ENCODE measurements around the gene PTPRQ.
"Not testable (repeated sequence)": the region's sequence is repeated elsewhere in the genome, so short reads cannot be mapped to it uniquely, and the experiment has no call there.

PTPRQ gene

DNA sequence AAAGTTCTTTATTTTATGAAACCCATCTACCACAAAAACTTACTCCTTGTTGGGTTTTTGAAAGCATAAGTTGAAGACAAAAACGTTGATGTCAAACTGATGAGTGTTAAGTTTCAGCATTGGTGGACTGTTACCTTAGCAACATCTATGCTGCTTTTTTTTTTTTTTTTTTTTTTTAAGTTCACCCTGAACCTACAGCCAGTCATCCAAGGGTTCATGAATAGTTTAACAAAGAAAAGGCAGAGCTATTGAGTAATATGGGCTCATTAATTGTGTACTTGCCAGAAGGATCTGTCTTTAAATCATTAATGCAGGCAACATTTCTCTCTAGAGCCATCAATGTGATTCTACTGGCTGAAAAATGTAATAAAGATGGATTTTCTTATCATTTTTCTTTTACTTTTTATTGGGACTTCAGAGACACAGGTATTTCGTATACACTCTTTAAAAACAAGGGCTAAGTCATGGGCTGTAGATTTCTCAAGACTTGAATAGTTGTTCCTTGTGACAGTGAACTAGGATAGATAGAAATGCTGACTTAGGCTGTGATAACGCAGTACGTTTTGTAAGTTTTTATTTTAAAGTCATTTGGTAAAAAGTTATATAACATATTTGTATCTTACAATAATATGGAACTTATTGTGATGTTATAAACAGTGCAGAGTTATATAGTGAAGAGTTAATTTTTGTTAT, at the start of gene PTPRQ:
PTPRQ (plus strand) TSS at position 262 of the 693 bp plus-strand sequence; CDS start at position 373, 111 bp downstream.
- no peak for DNase-seq

- DNase-seq, result no peak
Measured at GRCh38 chr12:80400571-80400991, 43.5 kb upstream of the PTPRQ start.

- no peak for DNase-seq
Measured at GRCh38 chr12:80401191-80401590, 42.8 kb upstream of the PTPRQ start.

DNA sequence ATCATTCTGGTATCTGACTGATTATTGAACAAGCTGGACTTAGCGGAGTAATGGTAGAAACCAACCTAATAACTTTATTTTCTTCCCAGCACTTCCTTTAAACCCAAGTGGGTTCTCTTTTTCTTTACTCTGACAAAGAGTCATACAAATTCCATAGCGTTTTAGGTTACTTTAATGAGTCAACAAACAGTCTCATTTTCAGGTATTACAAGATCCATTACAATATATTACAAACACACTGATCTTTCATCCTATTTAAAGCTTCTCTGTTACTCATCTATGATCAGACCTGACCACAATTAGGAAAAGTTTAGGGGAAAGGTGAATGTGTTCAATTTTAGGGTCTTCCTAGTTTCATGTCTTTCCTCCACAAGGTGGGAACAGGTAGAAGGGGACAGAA, 39.4 kb upstream of the PTPRQ start:
- no peak for DNase-seq

- no peak for DNase-seq
Measured at GRCh38 chr12:80406253-80406652, 37.8 kb upstream of the PTPRQ start.

DNA sequence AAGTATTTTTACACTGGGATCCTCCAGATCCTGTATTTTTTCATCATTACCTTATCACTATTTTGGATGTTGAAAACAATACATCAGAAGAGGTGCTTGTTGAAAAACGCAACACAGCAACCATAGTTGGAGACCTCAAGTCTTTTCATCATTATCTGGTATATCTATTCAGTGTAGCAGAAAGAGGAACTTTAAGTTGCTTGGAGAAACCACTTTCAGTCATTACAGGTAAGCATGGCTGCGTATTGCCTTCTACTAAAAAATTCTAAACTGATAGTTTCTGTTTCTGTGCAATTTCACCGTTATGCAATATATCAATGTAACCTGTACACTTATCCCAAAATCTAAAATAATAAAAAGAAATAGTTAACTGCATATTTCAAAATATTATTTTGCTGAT, 32.2 kb upstream of the PTPRQ start:
- no peak for DNase-seq

DNA sequence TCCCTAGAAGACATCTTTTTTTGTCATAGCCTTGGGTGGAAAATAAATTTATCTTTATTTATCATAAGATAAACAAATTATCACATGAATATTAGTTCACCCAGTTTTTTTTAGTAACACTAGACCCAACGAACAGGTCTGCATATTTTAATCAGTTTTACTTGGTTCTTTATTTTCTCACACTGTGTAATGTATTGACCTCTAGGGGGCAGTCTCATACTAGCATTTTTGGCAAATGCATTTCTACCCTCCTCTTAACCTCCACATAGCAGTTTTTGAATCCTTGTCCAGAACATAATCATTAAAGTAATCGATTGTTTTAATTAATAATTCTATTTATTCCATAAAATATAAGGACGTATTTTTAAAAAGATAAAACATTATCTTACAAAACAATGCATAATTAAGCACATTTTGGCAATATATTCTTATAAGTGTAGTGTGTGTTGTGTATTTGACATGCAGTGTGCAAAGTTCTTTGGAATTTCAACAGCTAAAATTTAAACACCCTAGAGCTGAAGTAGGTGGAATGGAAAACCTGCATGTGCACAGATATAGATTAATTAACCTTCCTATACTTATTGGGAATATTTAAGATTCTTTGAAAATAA, 31.6 kb upstream of the PTPRQ start:
- no peak for DNase-seq

GRCh38 chr12:80413462-80413861, 30.6 kb upstream of the PTPRQ start:
- no peak for DNase-seq

- DNase-seq, result no peak
Measured at GRCh38 chr12:80415466-80415865, 28.6 kb upstream of the PTPRQ start.

- no peak for DNase-seq
Measured at GRCh38 chr12:80419644-80420043, 24.4 kb upstream of the PTPRQ start.

DNA sequence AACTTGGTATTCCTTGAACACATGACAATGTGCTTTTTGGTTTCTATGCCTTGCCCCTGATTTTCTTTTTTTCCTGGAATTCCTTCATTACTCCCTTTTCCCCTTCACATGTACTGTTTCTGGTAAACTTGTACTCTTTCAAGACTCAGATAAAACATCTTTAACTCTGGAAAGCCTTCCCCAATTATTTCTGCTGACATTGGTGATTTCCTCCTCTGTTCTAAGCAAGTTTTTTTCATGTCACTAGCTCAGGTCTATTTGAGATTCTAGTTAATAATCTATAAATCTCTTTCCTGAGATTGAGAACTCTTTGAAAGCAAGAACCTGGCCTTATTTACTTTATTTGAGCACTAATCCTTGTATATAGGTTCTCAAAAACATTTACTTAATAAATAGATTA, 24.0 kb upstream of the PTPRQ start:
- DNase-seq, result no peak

- DNase-seq, result no peak
Measured at GRCh38 chr12:80422550-80422949, 21.5 kb upstream of the PTPRQ start.

GRCh38 chr12:80432061-80432460, 12.0 kb upstream of the PTPRQ start:
- DNase-seq, result no peak

DNA sequence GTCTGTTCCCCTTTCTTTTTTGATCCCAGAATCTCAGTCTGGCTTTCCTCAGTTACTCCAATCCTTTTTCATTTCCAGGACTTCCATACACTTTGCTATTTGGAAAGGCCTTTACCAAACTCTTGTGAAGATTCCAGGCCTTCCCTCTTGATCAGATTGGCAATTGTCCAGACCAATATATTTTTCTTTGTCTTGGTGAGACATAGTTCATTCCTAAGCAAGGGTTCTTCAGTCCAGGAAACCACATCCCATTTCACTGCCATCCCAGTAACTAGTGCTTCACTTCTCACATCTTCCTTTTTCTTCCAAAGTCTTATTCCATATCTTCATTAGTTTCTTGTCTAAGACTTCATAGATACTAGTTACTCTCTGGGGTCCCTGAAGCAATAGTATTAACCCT, 2.1 kb upstream of the PTPRQ start:
- no peak for DNase-seq

- no peak for DNase-seq
Measured at GRCh38 chr12:80442426-80443222, 1.4 kb upstream of the PTPRQ start.

DNA sequence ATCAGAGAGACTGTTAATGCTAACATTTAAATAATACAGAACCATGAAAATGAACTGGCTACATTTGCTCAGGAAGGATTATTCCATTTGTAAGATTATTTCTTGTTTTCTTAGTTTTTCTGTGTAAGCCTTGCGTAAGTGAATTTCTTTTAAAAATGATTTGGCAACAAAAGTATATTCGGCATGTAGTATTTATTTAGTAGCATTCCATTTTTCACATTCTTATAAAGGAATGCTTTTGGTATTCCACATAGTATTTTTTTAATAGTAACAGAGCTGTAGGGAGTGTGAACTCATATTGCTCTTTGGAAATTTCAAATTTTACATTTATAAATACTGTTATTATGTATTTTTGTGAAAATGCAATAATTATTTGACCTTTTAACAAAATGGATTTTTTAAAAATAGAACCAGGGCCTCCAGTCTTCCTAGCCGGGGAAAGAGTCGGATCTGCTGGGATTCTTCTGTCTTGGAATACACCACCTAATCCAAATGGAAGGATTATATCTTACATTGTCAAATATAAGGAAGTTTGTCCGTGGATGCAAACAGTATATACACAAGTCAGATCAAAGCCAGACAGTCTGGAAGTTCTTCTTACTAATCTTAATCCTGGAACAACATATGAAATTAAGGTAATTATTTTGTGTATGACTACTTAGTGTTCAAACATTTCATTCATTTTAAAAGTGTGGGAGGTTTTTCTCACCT, 1.2 kb downstream of the PTPRQ start:
- DNase-seq, result no peak

DNA sequence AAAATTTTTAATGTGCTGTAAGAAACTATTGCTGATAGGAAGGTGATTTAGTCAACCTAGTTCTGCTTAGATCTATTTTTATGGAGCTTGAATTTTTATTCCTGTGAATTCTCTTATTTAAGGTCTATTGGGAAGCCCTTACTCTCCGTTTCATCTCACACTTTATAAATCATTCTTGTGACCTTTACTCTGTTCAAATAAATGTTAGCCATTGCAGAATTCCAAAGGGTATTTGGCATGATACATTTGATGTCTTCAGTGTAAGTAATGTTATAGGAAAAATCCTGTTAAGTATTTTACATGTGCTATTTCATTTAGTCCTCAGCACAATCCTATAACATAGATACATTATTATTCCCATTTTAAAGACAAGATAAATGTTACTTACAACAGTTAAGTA, 12.5 kb downstream of the PTPRQ start:
- no peak for DNase-seq

DNA sequence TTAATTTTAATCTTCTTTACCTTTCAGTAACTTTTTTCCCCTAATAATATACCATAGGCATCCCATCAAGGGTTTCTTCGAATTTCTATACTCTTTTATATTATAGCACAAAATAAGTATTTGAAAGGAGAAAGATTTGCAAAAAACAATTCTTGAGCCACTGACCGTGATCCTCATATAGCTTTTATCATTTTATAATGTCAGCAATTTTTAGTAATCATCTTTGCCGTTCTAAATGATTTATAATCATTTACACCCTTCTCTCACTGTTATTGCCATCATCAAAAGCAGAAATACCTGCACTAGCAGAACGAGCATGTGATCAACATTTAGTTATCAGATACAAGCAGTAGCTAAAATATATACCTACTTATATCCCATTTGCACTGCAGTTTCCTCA, 16.9 kb downstream of the PTPRQ start:
- no peak for DNase-seq

GRCh38 chr12:80461851-80462250, 17.8 kb downstream of the PTPRQ start:
- not testable (repeated sequence) for DNase-seq

GRCh38 chr12:80469681-80470080, 25.6 kb downstream of the PTPRQ start:
- no peak for DNase-seq

DNA sequence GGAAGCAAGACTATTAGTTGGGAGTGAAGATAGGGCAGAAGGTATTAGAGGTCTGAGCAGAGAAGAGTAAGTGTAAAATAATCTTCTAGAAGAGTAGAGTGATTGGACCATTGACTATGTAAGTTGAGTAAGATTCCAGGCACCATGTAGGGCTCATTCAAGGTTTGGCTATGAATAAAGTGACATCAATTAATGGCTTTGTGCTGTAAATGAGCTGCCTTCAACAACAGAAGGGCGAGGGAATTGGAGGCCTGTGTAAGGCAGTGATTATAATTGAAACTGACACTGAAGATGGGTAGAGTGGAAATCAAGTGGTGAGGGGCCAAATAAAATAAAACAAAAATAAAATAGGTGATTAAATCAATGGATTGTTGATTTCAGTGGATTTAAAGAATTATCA, 26.4 kb downstream of the PTPRQ start:
- no peak for DNase-seq

GRCh38 chr12:80472236-80472635, 28.2 kb downstream of the PTPRQ start:
- no peak for DNase-seq

DNA sequence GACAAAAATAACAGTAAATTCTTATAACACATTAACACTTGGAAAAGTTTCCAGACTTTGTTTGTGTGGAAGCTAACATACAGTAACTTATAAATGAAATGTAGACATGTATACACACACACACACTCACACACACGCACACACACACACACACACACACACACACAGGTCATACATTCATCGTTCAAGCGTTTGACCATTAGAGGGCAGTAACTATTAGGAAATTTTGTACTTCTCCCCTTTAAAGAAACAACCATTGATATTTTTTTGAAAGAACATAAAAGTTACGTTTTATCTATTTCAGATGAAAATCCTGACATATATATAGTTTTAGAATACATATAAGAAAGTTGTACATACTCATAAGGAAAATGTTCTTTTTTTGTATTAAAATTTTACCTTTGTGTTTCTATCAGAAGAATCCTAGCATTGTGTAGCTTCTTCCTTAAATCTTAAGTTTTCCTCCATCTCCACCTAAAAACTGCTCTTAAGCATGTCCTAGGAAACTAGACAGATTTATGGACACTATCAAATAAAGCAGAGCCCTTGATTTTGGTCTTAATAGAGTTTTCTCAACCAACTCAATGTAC, 29.0 kb downstream of the PTPRQ start:
- DNase-seq, result no peak

Measured in SIG-M5 (cell line).